GM19043 (cell line): ENCODE measurements around the gene CREBBP.
"Not testable (repeated sequence)": the region's sequence is repeated elsewhere in the genome, so short reads cannot be mapped to it uniquely, and the experiment has no call there.

ENCODE experiments used
- ATAC-seq: cut with Tn5 transposase; IDR thresholded peaks from one replicate; pipeline ENCODE4 v1.9.1; 2021; ENCODE audit warnings: low read depth; ENCODE audit not compliant: unreplicated experiment

CREBBP gene

GRCh38 chr16:3725276-3725675, 155.2 kb downstream of the CREBBP start:
- no peak for ATAC-seq

GRCh38 chr16:3722508-3722907, 158.0 kb downstream of the CREBBP start:
- ATAC-seq: no peak

- ATAC-seq: no peak
Observed at GRCh38 chr16:3720418-3720817, 160.1 kb downstream of the CREBBP start.

DNA sequence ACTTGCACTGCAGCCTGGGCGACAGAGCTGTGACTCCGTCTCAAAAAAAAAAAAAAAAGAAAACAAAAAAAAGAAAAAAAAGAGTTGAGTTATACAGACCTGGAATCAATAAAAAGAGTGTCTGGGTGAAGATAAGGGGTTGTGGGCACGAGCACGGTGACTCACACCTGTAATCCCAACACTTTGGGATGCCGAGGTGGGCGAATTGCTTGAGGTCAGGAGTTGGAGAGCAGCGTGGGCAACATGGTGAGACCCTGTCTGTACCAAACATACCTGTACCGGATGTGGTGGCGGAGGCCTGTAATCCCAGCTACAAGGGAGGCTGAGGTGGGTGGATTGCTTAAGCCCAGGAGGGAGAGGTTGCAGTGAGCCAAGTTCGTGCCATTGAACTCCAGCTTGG, 161.9 kb downstream of the CREBBP start:
- no peak for ATAC-seq

GRCh38 chr16:3718019-3718391, 162.5 kb downstream of the CREBBP start:
- ATAC-seq: no peak

- ATAC-seq: peak; percentile 78
Observed at GRCh38 chr16:3717235-3718018, 163.1 kb downstream of the CREBBP start, which contains the start of gene TRAP1. TSS of gene TRAP1 (minus strand) at chr16:3717524. CDS start at chr16:3717508, 16 bp downstream.

- ATAC-seq: peak; percentile 21
Observed at GRCh38 chr16:3716831-3717234, 163.7 kb downstream of the CREBBP start.

DNA sequence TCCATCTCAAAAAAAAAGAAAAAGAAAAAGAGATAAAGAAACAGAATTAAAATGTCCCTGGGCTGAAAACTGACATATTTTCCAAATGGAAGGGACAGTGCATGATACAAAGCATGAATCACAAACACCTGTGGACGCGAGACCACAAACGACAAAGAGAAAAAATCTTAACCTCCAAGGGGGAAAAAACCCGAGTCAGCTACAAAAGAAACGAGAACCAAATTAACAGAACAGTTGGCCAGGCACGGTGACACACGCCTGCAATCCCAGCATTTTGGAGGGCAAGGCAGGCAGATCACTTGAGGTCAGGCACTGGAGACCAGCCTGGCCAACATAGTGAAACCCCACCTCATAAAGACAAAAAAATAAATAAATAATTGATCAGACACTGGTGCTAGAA, 165.1 kb downstream of the CREBBP start:
- ATAC-seq: no peak

- not testable (repeated sequence) for ATAC-seq
Observed at GRCh38 chr16:3714378-3714777, 166.1 kb downstream of the CREBBP start.

DNA sequence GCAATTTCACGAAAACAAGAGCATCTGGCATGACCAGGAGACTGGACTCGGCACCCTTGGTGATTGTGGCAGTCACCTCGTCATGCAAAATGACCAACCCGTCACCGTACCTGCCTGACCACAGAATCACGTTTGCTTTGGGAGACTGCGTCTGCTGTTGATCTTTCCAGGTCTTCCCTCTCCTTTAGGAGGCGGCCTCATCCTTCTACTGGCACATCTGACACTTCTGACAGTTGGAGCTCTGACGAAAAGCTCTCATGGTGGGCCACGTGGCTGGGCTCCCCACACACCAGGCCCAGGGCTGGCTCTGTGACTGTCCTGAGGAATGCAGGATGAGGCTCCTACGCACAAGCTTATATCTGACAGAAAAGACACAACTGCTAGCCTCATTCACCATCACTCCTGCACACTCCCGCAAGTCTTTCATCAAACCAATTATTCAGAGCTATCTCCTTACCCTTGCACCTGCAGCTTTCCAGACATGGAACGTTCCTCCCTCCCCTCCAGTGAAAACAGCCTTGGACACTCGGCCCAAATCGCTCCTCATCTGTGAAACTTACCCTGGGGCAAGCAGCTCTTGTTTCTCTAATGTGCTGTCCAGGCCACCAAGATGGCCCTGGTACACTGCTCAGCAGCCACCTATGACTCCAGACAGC, 166.8 kb downstream of the CREBBP start:
- no peak for ATAC-seq

DNA sequence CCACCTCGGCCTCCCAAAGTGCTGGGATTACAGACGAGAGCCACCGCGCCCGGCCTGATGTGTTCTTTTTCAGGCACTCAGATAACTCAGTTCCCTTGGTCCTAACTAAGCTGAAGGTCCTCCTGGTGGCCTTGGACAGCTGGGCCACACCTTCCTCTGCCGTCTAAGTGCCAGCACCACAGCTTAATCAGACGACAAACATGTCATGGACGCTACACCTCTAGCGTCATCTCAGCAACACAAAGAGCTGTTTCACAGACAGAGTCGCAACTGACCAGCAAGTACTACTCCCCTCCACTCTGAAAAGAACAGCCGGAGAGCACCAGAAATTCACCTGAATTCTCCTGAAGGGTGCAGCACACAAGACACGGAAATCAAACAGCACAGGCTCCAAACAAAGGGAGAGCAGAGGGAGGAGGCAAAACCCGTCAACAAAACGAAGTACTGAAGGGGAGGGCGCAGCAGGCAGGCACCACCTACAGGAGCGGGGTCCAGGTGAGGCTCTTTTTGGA, 167.6 kb downstream of the CREBBP start:
- no peak for ATAC-seq

GRCh38 chr16:3706253-3707012, 174.1 kb downstream of the CREBBP start:
- no peak for ATAC-seq

DNA sequence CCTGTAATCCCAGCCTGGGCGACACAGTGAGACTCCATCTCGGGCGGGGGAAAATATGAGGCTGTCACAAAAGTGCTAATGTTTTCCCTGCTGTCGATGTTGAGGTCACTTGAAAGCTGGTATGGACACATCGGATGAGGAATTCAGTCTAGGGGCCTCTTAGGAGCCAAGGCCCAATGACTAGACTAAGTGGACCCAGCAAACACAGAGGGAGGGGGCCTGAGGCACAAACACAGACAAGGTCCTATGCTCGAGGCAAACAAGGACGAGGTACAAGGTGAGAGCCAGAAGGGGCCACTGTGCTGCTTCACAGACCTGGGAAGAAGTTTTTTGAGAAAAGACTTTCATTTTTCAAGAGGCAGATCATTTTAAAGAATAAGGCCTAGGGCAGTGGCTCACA, 178.4 kb downstream of the CREBBP start:
- ATAC-seq: no peak

DNA sequence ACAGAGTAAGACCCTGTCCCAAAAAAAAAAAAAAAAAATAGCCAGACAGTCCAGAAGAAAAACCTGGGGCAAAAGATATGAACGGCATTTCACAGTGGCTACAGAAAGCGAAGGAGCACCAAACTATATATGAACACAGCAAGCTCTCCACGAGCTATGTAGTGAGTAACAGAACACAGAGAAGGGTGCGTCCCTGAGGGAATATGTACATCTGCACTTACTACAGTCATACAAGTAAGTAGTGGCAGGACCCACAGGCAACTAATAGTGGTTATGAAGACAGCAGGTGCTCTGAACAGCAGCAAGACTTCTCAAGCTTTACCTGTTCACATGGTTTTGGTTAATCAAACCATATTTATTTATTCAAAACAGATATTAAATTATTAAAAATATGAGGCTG, 179.0 kb downstream of the CREBBP start:
- no peak for ATAC-seq

DNA sequence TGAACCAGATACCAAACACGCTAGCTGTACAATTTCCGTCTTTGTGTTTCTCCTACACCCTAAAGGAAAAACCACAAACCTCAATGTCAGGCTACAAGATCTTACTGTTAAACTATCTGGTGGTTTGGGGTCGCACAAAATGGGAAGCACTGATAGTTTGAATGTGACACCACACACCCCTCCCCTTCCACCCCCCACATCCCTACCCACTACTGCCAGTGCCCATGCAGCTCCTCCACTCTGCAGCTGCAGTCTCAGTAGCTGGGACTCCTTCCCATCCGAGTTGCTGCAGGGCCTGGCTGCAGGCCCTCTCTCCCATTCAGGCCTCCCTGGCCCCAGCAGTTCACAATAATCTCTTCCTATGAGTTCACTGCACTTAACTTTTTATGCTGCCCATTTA, 181.6 kb downstream of the CREBBP start:
- ATAC-seq: no peak

- ATAC-seq: no peak
Observed at GRCh38 chr16:3696425-3697218, 183.9 kb downstream of the CREBBP start.

- ATAC-seq: no peak
Observed at GRCh38 chr16:3695610-3696369, 184.7 kb downstream of the CREBBP start.

GRCh38 chr16:3694051-3694450, 186.5 kb downstream of the CREBBP start:
- ATAC-seq: no peak

DNA sequence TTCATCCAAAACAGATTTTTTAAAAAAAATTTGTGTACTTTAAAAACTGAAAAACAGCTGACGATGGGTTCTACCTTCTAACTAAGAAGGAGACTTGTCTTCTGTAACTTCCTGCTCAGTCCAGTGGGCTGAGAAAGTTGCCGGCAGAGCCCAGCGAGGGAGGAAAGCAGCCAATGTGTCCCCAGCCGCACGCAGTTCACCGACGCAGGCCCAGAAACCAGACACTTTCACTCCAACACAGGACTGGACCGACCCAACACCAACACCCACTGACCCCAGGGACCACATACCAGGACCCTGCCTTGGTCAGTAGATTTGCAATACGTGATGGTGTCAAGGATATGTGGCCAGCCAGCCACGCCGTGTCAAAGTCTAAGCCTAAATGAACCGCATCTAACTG, 188.8 kb downstream of the CREBBP start:
- ATAC-seq: no peak
